ENCODE measurements around the gene C19orf81. TPM values are rescaled to one million over a fixed set of nuclear protein-coding genes. Genes with fewer than 3 reads are reported as not detected.
"Not testable (repeated sequence)": the region's sequence is repeated elsewhere in the genome, so short reads cannot be mapped to it uniquely, and the experiment has no call there.

Gene C19orf81
- total RNA-seq, 1 experiment from 2014 or later = not detected

GRCh38 chr19:50607388-50607787, 41.9 kb upstream of the C19orf81 start:
- no TSS peak for BruUV-seq (replicated peaks)
- Histone ChIP-seq H3K4me3 (no peak overlapping the region), H3K79me2 (ENCODE audit: low read depth) (no peaks in the 10 kb centered on the region), H3K4me1 (replicated peaks; ENCODE audit: insufficient read depth) (no peaks in the 10 kb centered on the region), H4K20me1 (ENCODE audit: insufficient read depth) (no peaks in the 10 kb centered on the region), H3K4me2 (no peak overlapping the region), H2AFZ (no peak overlapping the region), H3K36me3 (ENCODE audit: low read depth) (no peaks in the 10 kb centered on the region), H3K27ac (no peak overlapping the region), H3F3A (ENCODE audit: insufficient read depth, low read depth) (no peaks in the 10 kb centered on the region), H3K9me2 (ENCODE audit: insufficient read depth) (no peaks in the 10 kb centered on the region), H3K9me3 (ENCODE audit: insufficient read depth, low read depth) (0 out of 2 replicates have a peak, but pooled peaks cover 3% of the 10 kb centered on the region), H3K27me3 (ENCODE audit: insufficient read depth, low read depth) (peaks cover 26% of the 10 kb centered on the region)
- DNase-seq = no peak
- TF ChIP-seq EZH2 (IDR thresholded peaks at IDR 0.05; ENCODE audit: low read depth) = no peak
- TF ChIP-seq, protein P1, sequence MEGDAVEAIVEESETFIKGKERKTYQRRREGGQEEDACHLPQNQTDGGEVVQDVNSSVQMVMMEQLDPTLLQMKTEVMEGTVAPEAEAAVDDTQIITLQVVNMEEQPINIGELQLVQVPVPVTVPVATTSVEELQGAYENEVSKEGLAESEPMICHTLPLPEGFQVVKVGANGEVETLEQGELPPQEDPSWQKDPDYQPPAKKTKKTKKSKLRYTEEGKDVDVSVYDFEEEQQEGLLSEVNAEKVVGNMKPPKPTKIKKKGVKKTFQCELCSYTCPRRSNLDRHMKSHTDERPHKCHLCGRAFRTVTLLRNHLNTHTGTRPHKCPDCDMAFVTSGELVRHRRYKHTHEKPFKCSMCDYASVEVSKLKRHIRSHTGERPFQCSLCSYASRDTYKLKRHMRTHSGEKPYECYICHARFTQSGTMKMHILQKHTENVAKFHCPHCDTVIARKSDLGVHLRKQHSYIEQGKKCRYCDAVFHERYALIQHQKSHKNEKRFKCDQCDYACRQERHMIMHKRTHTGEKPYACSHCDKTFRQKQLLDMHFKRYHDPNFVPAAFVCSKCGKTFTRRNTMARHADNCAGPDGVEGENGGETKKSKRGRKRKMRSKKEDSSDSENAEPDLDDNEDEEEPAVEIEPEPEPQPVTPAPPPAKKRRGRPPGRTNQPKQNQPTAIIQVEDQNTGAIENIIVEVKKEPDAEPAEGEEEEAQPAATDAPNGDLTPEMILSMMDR (conservative IDR thresholded peaks at IDR 0.05) = no peak
- ChIA-PET CTCF (no interaction called here), POLR2A (ENCODE audit: unreplicated experiment) (no interaction called here)
- intact Hi-C loops (cut with micrococcal nuclease; ENCODE audit: unreplicated experiment) = no loop called here

- H3F3A ChIP-seq (ENCODE audit: insufficient read depth, low read depth) = no peaks in the 10 kb centered on the region
- no peak overlapping the region for H3K27ac ChIP-seq
- H3K4me2 ChIP-seq = no peak overlapping the region
- intact Hi-C loops (cut with micrococcal nuclease; ENCODE audit: unreplicated experiment) = no loop called here
- H3K79me2 ChIP-seq (ENCODE audit: low read depth) = no peaks in the 10 kb centered on the region
- H3K36me3 ChIP-seq (ENCODE audit: low read depth) = no peaks in the 10 kb centered on the region
- ChIA-PET POLR2A (ENCODE audit: unreplicated experiment) (no interaction called here), CTCF (no interaction called here)
- no peak overlapping the region for H3K4me3 ChIP-seq
- 0 out of 2 replicates have a peak, but pooled peaks cover 3% of the 10 kb centered on the region for H3K9me3 ChIP-seq (ENCODE audit: insufficient read depth, low read depth)
- no peak for DNase-seq
- H3K9me2 ChIP-seq (ENCODE audit: insufficient read depth) = no peaks in the 10 kb centered on the region
- no TSS peak for BruUV-seq (replicated peaks)
- no peaks in the 10 kb centered on the region for H4K20me1 ChIP-seq (ENCODE audit: insufficient read depth)
- no peak overlapping the region for H2AFZ ChIP-seq
- peaks cover 20% of the 10 kb centered on the region for H3K27me3 ChIP-seq (ENCODE audit: insufficient read depth, low read depth)
- no peaks in the 10 kb centered on the region for H3K4me1 ChIP-seq (replicated peaks; ENCODE audit: insufficient read depth)
- TF ChIP-seq EZH2 (IDR thresholded peaks at IDR 0.05; ENCODE audit: low read depth) = no peak
- TF ChIP-seq, protein P1 (conservative IDR thresholded peaks at IDR 0.05) = no peak
These were observed 41.1 kb upstream of the C19orf81 start for GRCh38 chr19:50607874-50608785.

DNA sequence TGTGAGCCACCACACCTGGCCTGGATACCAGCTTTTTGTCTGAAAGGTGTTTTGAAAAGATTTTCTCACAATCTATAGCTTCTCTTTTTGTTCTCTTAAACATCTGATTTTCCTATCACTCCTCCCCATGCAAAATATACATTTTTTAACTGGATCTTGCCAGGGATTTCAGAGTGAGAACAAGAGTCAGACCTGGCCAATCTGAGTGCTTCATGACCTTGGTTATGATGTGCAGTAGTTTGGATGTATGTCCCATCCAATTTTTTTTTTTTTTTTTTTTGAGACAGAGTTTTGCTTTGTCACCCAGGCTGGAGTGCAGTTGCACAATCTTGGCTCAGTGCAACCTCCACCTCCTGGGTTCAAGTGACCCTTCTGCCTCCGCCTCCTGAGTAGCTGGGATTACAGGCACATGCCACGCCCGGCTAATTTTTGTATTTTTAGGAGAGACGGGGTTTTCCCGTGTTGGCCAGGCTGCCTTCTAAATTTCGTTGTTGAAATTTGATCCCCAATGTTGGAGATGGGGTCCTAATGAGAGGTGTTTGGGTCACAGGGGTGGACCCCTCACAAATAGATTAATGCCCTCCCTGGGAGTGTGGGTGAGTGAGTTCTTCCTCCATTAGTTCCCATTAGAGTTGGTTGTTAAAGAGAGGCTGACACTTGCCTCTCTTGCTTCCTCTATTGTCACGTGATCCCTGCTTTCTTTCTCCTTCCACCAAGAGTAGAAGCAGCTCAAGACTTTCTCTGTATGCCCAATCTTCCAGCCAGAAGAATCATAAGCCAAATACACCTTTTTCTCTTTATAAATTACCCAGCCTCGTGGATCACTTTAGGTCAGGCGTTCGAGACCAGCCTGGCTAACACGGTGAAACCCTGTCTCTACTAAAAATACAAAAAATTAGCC, 36.5 kb upstream of the C19orf81 start:
- BruUV-seq (replicated peaks); H4K20me1 ChIP-seq (ENCODE audit: insufficient read depth); DNase-seq; H3K36me3 ChIP-seq (ENCODE audit: low read depth); H2AFZ ChIP-seq; H3K9me2 ChIP-seq (ENCODE audit: insufficient read depth); CTCF ChIA-PET; H3K4me2 ChIP-seq; POLR2A ChIA-PET (ENCODE audit: unreplicated experiment); H3K4me1 ChIP-seq (replicated peaks; ENCODE audit: insufficient read depth); H3K27ac ChIP-seq; H3K79me2 ChIP-seq (ENCODE audit: low read depth); H3K4me3 ChIP-seq; H3F3A ChIP-seq (ENCODE audit: insufficient read depth, low read depth); intact Hi-C loops (cut with micrococcal nuclease; ENCODE audit: unreplicated experiment); H3K9me3 ChIP-seq (ENCODE audit: insufficient read depth, low read depth): not testable (repeated sequence)
- H3K27me3 ChIP-seq (ENCODE audit: insufficient read depth, low read depth) = peaks cover 29% of the 10 kb centered on the region

- H4K20me1 ChIP-seq (ENCODE audit: insufficient read depth); intact Hi-C loops (cut with micrococcal nuclease; ENCODE audit: unreplicated experiment); H3K4me3 ChIP-seq; H3K79me2 ChIP-seq (ENCODE audit: low read depth); H3K36me3 ChIP-seq (ENCODE audit: low read depth); H3K4me2 ChIP-seq; H3F3A ChIP-seq (ENCODE audit: insufficient read depth, low read depth); H2AFZ ChIP-seq; POLR2A ChIA-PET (ENCODE audit: unreplicated experiment); DNase-seq; H3K4me1 ChIP-seq (replicated peaks; ENCODE audit: insufficient read depth); H3K27ac ChIP-seq; BruUV-seq (replicated peaks); H3K9me3 ChIP-seq (ENCODE audit: insufficient read depth, low read depth); H3K9me2 ChIP-seq (ENCODE audit: insufficient read depth); CTCF ChIA-PET: not testable (repeated sequence)
- peaks cover 42% of the 10 kb centered on the region for H3K27me3 ChIP-seq (ENCODE audit: insufficient read depth, low read depth)
These were observed 30.9 kb upstream of the C19orf81 start for GRCh38 chr19:50618379-50618778.

DNA sequence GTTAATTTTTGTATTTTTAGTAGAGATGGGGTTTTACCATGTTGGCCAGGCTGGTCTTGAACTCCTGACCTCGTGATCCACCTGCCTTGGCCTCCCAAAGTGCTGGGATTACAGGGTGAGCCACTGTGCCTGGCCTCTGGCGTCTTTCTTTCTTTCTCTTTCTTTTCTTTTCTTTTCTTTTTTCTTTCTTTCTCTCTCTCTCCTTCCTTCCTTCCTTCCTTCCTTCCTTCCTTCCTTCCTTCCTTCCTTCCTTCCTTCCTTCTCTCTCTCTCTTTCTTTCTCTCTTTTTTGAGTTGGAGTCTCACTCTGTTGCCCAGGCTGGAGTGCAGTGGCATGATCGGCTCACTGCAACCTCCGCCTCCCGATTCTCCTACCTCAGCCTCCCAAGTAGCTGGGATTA, 30.1 kb upstream of the C19orf81 start:
- CTCF ChIA-PET; H3F3A ChIP-seq (ENCODE audit: insufficient read depth, low read depth); H3K9me2 ChIP-seq (ENCODE audit: insufficient read depth); H4K20me1 ChIP-seq (ENCODE audit: insufficient read depth); H3K79me2 ChIP-seq (ENCODE audit: low read depth); H3K4me3 ChIP-seq; intact Hi-C loops (cut with micrococcal nuclease; ENCODE audit: unreplicated experiment); H3K4me1 ChIP-seq (replicated peaks; ENCODE audit: insufficient read depth); H2AFZ ChIP-seq; H3K27ac ChIP-seq; H3K36me3 ChIP-seq (ENCODE audit: low read depth); H3K4me2 ChIP-seq; H3K9me3 ChIP-seq (ENCODE audit: insufficient read depth, low read depth); POLR2A ChIA-PET (ENCODE audit: unreplicated experiment); BruUV-seq (replicated peaks); DNase-seq: not testable (repeated sequence)
- peaks cover 43% of the 10 kb centered on the region for H3K27me3 ChIP-seq (ENCODE audit: insufficient read depth, low read depth)
